Activated CD4-positive, alpha-beta T cell treated with anti-CD3 and anti-CD28 coated beads, Interleukin-2, Interleukin-4, amounts not matched to agents 100 ng/mL and 50 ng/mL, durations not matched to agents 16 hours and 8 hours (primary cell): ENCODE results near the gene CTXND1.
A peak's percentile ranks its signal among the peaks of the same experiment; 100 is the strongest.

ENCODE experiments used
- DNase-seq: peaks from one replicate; pipeline ENCODE4 v3.0.0-alpha.2; 2020; ENCODE audit warnings: low spot score

CTXND1 gene

GRCh38 chr15:80180468-80180867 is 71.5 kb downstream of the CTXND1 start:
- no peak for DNase-seq

DNA sequence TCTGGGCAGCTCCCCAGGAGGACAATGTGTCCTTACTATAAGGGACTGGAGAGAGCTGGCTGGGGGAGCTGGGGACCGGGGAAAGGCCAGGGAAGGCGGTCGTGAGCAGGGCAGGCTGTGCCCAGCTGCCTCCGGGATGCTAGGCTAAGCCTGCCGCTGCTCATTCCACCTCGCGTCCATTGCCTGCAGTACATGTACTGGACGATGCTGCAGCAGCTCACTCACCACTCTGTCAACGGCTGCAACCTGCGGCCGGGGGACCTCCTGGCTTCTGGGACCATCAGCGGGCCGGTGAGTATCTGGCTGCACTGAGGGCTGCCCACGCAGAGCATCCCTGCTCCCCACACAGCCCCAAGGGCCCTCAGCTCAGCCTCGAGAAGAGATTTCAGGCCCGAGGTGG is 72.1 kb downstream of the CTXND1 start:
- DNase-seq, result no peak

DNA sequence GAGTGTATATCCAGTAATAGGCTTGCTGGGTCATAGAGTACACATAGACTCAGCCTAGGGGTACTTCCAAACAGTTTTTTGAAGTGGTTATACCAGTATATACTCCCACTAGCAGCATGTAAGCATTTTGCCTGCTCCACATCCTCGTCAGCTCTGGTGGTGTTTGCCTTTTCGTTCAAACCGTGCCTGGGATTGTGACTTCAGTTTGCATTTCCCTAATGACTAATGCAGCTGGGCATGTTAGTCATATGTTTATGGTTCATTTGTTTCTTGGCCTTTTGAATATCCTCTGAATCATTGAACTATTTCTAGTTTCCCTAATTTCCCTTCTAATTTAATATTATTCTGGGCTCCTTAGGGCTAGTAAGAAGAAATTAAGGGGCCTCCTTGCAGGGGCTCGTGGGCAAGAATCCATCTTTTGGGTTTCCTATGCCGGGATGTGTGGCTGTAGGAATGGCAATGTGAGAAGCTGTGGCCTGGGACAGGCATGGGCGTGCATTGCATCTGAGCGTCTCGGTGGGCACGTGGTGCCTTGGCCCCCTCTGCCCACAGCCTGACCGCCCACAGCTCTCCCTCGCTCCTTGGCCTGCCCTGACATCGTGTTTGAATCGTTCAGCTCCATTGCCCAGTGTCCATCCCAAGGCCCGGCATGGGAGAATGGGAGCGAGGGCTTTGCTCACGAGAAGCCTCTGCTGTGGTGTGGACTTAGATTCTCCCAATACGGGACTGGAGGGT is 72.8 kb downstream of the CTXND1 start:
- no peak for DNase-seq

- no peak for DNase-seq
Observed at GRCh38 chr15:80177156-80177555, 74.9 kb downstream of the CTXND1 start.

GRCh38 chr15:80176443-80176842 is 75.6 kb downstream of the CTXND1 start:
- DNase-seq, result no peak

DNA sequence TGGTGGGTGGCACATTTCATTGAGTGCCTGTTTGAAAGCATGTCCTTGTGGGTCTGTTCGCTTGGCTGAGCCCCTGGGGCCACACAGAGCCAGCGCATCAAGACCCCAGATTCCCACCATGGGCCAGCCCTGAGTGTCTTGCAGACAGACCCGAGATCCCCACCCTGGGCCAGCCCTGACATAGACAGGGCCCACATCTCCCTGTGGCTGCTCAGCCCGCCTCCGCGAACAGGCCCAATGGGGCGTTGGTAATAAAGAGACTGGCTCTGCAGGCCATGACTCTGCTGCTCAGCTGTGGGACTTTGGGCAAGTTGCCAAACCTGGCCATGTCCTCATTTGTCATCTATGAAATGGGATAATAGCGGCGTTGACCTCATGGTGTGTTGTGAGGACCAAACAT is 76.6 kb downstream of the CTXND1 start:
- no peak for DNase-seq

DNA sequence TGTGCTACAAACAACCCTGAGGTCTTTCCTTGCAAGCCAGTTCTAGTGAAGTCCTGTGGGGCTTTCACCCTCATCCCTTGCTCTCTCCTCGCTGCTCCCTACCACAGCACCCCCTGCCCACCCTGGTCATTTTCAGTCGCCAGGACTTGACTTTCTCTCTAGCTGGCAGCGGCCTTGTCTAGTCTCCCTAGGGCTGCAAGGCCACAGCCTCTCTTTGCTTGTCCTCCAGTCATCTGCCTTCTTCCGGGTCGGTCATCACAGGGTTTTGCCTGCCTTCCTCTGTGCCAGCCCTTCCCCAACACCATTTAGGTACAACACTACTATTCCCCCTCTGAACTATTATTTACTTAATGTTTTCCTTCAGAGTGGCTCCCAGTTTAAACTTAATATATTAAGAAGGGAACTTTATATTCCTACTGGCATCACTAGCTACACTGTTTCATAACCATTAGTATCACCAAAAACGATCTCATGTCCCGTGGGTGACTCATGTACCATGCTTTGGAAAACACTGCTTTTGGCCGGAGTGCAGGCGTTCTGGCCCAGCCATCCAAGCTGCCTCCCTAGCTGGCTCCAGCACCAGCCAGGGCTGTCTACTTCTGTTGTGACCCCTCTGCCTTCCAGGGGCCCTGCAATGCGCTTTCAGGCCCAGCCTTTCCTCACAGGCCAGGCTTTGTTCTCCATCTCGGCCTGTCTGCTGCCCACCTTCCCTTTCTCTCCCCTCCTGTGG is 77.8 kb downstream of the CTXND1 start:
- no peak for DNase-seq

DNA sequence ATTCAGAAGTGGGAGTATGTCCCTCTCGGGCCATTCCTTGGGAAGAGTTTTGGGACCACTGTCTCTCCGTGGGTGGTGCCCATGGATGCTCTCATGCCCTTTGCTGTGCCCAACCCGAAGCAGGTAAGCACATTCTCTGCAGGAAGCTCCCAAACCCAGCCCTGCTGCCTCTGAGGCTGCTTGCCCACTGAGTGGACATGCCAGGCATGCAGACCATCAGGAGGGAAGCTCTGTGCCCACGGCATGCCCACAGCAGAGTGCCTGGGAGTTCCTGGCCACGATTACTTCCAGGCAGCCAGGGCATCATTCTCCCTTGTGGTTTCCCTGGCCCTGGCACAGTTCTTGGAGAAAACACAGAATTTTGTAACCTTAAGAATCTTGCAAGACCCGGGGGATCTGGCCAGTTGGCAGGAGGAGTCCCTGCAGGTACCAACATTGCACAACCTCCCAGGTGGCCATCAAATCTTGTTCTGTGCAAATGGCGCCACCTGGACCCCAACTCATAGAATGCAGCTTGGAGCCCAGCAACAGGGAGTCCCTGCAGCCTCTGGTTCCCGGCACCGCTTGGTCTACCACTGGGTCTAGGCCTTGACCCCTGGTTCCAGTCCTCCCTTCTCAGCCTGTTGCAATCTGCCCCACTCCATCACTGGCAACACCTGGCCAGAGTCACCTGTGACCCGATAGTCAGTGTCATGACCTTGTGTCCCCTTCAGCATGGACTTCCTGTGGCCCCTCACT is 78.8 kb downstream of the CTXND1 start:
- peak; percentile 73 for DNase-seq

- DNase-seq, result no peak
Observed at GRCh38 chr15:80172401-80172800, 79.6 kb downstream of the CTXND1 start.

- DNase-seq, result no peak
Observed at GRCh38 chr15:80171787-80172186, 80.2 kb downstream of the CTXND1 start.

DNA sequence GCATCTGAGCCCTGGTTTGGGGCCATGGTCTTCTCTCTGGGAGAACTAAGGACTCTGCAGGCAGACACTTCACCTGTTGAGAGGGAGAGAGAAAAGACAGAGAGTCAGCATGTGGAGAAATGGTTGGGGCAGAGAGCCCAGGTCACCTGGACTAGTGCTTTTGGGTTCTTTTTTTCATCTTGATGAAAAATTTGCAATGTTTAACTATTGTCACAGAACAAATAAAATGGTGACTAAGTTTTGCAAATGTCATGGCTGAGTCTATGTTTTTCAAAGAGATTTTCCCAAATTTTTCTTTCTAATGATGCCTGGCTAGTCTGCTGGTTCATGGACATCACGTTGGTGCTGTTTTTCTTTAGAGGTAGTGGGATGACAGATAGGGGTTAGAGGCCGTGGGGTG is 81.4 kb downstream of the CTXND1 start:
- no peak for DNase-seq

DNA sequence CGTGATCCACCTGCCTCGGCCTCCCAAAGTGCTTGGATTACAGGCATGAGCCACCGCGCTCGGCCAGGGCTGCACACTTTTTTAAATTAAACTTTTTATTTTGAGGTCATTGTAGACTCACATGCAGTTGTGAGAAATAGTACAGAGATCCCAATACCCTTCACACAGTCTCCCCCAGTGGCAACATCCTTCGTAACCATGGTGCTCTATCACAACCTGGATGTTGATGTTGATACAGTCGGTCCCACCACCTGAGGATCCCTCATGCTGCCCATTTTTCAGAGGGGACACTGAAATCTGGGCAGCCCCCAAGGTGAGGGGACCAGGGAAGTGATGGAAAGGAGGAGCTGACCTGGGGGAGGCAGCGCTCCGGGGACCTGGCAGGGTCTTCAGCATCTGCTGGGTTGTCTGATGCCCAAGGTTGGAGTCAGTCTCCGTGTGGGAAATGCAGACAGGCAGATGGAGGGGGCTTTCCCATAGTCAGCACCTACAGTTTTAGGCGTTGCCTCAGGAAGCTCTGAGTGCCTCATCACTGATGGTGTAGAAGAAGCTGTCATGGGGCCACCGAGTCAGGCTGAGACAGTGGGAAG is 82.2 kb downstream of the CTXND1 start:
- no peak for DNase-seq

GRCh38 chr15:80168421-80168820 is 83.6 kb downstream of the CTXND1 start:
- no peak for DNase-seq

- no peak for DNase-seq
Observed at GRCh38 chr15:80167936-80168335, 84.1 kb downstream of the CTXND1 start.

- no peak for DNase-seq
Observed at GRCh38 chr15:80163897-80164296, 88.1 kb downstream of the CTXND1 start.

GRCh38 chr15:80163217-80163616 is 88.8 kb downstream of the CTXND1 start:
- DNase-seq, result no peak

- no peak for DNase-seq
Observed at GRCh38 chr15:80162059-80162554, 89.9 kb downstream of the CTXND1 start.

- no peak for DNase-seq
Observed at GRCh38 chr15:80161468-80162016, 90.5 kb downstream of the CTXND1 start.

DNA sequence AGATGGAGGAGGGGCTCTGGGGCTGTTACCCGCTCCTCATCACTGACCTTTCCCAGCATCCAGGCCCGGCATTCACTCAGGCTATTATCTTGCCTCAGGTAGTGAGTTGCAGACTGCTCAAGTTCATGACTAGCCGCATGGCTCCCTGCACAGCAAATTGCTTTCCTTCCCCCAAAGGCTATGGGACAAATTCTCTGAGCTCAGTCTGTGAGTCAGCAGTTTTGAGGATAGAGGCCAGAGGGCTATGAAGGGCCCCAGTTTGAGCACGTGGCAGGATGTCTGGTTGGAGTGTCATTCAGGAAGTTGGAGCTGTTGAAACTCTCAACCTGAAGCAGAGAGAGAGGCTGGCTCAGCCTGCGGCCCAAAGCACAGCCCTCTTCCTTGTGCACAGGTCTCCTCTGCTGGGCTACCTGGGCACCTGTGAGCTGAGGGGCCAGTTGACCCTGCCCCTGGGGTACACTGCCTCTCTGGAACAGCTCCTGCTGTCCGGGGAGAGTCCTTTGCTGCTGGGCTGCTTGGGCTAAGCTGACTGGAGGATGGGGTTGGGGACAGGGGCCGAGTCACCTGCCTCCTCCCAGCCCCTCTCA is 91.3 kb downstream of the CTXND1 start:
- peak; percentile 84 for DNase-seq

DNA sequence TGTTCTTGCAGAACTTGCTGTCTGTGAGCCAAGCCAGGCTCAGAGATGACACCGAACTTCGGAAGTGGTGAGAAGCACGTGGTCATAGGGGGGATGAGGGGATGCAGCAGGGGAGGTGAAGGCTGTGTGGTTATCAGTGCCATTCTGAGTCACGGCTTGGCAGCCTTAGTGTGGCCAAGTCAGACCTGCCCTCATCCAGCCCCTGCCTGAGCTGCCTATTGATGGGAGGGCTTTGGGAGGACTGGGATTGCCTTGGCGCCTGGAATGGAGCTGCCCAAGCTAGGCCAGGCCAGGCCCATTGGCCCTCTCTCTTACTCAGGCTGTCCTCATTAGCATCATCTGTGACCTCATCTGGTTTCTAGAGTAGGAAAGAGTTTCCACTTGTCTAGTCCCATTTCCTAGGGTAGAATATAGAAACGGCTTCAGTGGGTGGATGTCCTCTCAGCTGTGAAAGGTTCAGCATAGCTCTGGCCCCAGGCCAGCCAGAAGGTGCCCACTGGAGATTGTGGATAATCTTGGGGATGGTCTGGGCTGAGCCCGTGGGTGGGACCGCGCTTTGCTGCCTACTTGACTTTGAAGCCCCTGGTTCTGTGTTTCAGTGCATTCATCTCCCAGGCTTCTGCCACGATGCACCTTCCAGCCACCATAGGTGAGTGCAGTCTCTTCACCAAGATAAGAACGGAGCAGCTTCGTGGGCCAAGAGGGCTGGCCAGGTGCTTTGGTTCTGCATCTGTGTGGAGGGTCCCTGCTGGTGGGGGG is 92.0 kb downstream of the CTXND1 start:
- DNase-seq, result peak; percentile 43

DNA sequence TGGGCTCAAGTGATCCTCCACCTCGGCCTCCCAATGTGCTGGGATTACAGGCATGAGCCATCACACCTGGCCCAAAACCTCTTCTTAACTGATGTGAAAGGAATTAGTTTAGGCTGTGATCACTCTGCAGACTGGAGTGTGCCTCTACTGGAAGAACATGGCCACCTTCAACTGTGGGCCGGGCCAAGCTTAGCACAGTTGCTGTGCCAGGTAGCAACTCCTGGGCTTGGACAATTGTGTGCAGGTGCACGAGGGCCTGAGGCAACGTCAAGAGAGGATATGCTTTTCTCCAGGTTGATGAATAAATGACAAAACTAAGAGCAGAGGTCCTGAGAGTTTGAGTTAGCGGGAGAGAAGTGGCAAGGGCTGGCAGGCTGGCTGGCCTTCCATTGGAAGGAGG is 92.7 kb downstream of the CTXND1 start:
- no peak for DNase-seq
